VCaP (cell line): ENCODE results near the gene MYB.
"Not testable (repeated sequence)": the region's sequence is repeated elsewhere in the genome, so short reads cannot be mapped to it uniquely, and the experiment has no call there.

Experiments used
- H3K27ac ChIP-seq: fragments of 450-650 bp; 2 replicates; pipeline ENCODE4 v1.5.1; 2017
- CTCF ChIP-seq: fragments of 450-650 bp; conservative IDR thresholded peaks from 2 replicates; pipeline ENCODE4 v1.5.1; 2017; ENCODE audit warnings: mild to moderate bottlenecking, moderate library complexity

Gene MYB

GRCh38 chr6:135244805-135245204 lies 63.7 kb downstream of the MYB start:
- TF ChIP-seq CTCF = no peak
- no peak overlapping the region for H3K27ac ChIP-seq

GRCh38 chr6:135246412-135247012 lies 65.4 kb downstream of the MYB start:
- not testable (repeated sequence) for H3K27ac ChIP-seq

GRCh38 chr6:135250234-135250633 lies 69.1 kb downstream of the MYB start:
- H3K27ac ChIP-seq = no peak overlapping the region
- TF ChIP-seq CTCF = no peak

GRCh38 chr6:135250751-135251497 lies 69.8 kb downstream of the MYB start:
- TF ChIP-seq CTCF = no peak
- peak overlapping the region; percentile 54 for H3K27ac ChIP-seq

- H3K27ac ChIP-seq = peak overlapping the region; percentile 54
- TF ChIP-seq CTCF = no peak
These were observed 70.7 kb downstream of the MYB start for GRCh38 chr6:135251498-135252441.

- TF ChIP-seq CTCF = no peak
- no peak overlapping the region for H3K27ac ChIP-seq
These were observed 73.4 kb downstream of the MYB start for GRCh38 chr6:135254471-135254870.

- TF ChIP-seq CTCF = no peak
- H3K27ac ChIP-seq = no peak overlapping the region
These were observed 75.8 kb downstream of the MYB start for GRCh38 chr6:135256866-135257265.
